IMR-90 (cell line): ENCODE measurements around the gene MGAT1. TPM values are rescaled to one million over a fixed set of nuclear protein-coding genes. Genes with fewer than 3 reads are reported as not detected.

ENCODE experiments used
- ATAC-seq: fragments of 200-7000 bp; cut with Tn5 transposase; 2 replicates; pipeline ENCODE4 v1.9.1; 2020; ENCODE audit warnings: low read depth, mild to moderate bottlenecking, moderate library complexity
- BruUV-seq: library from RNA; stranded (reverse); fragments of 400-500 nt; replicated peaks from 2 replicates; lab custom pipeline; 2021; lab: Mats Ljungman, UMichigan
- CTCF ChIA-PET: fragments of 300-600 bp; formaldehyde crosslinking; extraction: SDS; loops from one replicate; lab custom pipeline; 2021; ENCODE audit warnings: antibody characterized with exemption; lab: Yijun Ruan, JAX
- POLR2A ChIA-PET: fragments of 300-600 bp; sonication (Branson Sonifier 250); formaldehyde crosslinking; loops from one replicate; lab custom pipeline; 2022; ENCODE audit warnings: antibody characterized with exemption; ENCODE audit not compliant: unreplicated experiment; lab: Charles Lee
- DNase-seq: peaks from one replicate; pipeline ENCODE4 v3.0.0; 2013
- H2AFZ ChIP-seq: replicated peaks from 2 replicates; pipeline ENCODE3; 2013; ENCODE audit warnings: low read length, mild to moderate bottlenecking; ENCODE audit not compliant: poor library complexity
- H2AK5ac ChIP-seq: 2 replicates; pipeline ENCODE4 v1.6.1; 2013; ENCODE audit warnings: low read depth, low read length, inconsistent platforms
- H2AK9ac ChIP-seq: replicated peaks from 2 replicates; pipeline ENCODE3; 2013; ENCODE audit warnings: mild to moderate bottlenecking, low read depth, low read length, moderate library complexity; ENCODE audit not compliant: poor library complexity
- H2BK120ac ChIP-seq: 2 replicates; pipeline ENCODE4 v1.6.1; 2013; ENCODE audit warnings: low read depth, low read length, inconsistent platforms
- H2BK15ac ChIP-seq: 3 replicates; pipeline ENCODE4 v1.6.1; 2013; ENCODE audit warnings: low read depth, low read length, inconsistent platforms
- H2BK20ac ChIP-seq: 2 replicates; pipeline ENCODE4 v1.6.1; 2013; ENCODE audit warnings: low read depth, mild to moderate bottlenecking, inconsistent platforms, low read length, moderate library complexity
- H2BK5ac ChIP-seq: 2 replicates; pipeline ENCODE4 v1.6.1; 2013; ENCODE audit warnings: mild to moderate bottlenecking, low read depth, low read length, inconsistent platforms; ENCODE audit not compliant: poor library complexity, severe bottlenecking
- H3K14ac ChIP-seq: replicated peaks from 2 replicates; pipeline ENCODE4 v1.6.1; 2013; ENCODE audit warnings: low read depth, low read length, inconsistent platforms
- H3K18ac ChIP-seq: 2 replicates; pipeline ENCODE4 v1.6.1; 2013; ENCODE audit warnings: low read depth, low read length, control low read depth
- H3K23ac ChIP-seq: 2 replicates; pipeline ENCODE4 v1.6.1; 2013; ENCODE audit warnings: low read depth, low read length, inconsistent platforms
- H3K27ac ChIP-seq: 2 replicates; pipeline ENCODE4 v1.5.1; 2013; ENCODE audit warnings: mild to moderate bottlenecking, control low read depth, low read length; ENCODE audit not compliant: insufficient read depth
- H3K27me3 ChIP-seq: 2 replicates; pipeline ENCODE4 v1.6.1; 2013; ENCODE audit warnings: low read length; ENCODE audit not compliant: control insufficient read depth, insufficient read depth
- H3K36me3 ChIP-seq: 2 replicates; pipeline ENCODE4 v1.6.1; 2013; ENCODE audit warnings: low read length, mixed read lengths; ENCODE audit not compliant: control insufficient read depth, insufficient read depth
- H3K4ac ChIP-seq: 2 replicates; pipeline ENCODE4 v1.6.1; 2013; ENCODE audit warnings: low read depth, low read length, inconsistent platforms
- H3K4me1 ChIP-seq: 2 replicates; pipeline ENCODE4 v1.6.1; 2013; ENCODE audit warnings: low read length, mixed read lengths; ENCODE audit not compliant: control insufficient read depth, insufficient read depth
- H3K4me2 ChIP-seq: 2 replicates; pipeline ENCODE4 v1.6.1; 2013; ENCODE audit warnings: low read depth, mild to moderate bottlenecking, control low read depth, low read length, moderate library complexity
- H3K4me3 ChIP-seq: 2 replicates; pipeline ENCODE4 v1.5.1; 2013; ENCODE audit warnings: low read depth, mild to moderate bottlenecking, control low read depth, low read length, moderate library complexity; ENCODE audit not compliant: insufficient read depth
- H3K56ac ChIP-seq: 2 replicates; pipeline ENCODE4 v1.6.1; 2013; ENCODE audit warnings: low read length, inconsistent platforms; ENCODE audit not compliant: insufficient read depth; ENCODE audit errors: extremely low read depth
- H3K79me1 ChIP-seq, 2 experiments: 2 replicates each; pipeline ENCODE4 v1.6.1; 2013; ENCODE audit warnings: low read length in 2 of 2, inconsistent platforms in 1 of 2, low read depth in 1 of 2
- H3K9ac ChIP-seq: 2 replicates; pipeline ENCODE4 v1.6.1; 2013; ENCODE audit warnings: low read depth, low read length, control low read depth
- H3K9me1 ChIP-seq: 2 replicates; pipeline ENCODE4 v1.6.1; 2013; ENCODE audit warnings: low read length, inconsistent platforms; ENCODE audit not compliant: insufficient read depth
- H3K9me3 ChIP-seq: 2 replicates; pipeline ENCODE4 v1.6.1; 2013; ENCODE audit warnings: low read length; ENCODE audit not compliant: control insufficient read depth, insufficient read depth
- H4K20me1 ChIP-seq: 2 replicates; pipeline ENCODE4 v1.6.1; 2013; ENCODE audit warnings: low read length, inconsistent platforms; ENCODE audit not compliant: insufficient read depth
- H4K5ac ChIP-seq: 2 replicates; pipeline ENCODE4 v1.6.1; 2013; ENCODE audit warnings: mild to moderate bottlenecking, low read depth, low read length, control low read depth
- H4K8ac ChIP-seq, 2 experiments: 2 replicates each; pipeline ENCODE4 v1.6.1; 2013; ENCODE audit warnings: low read depth in 2 of 2, low read length in 2 of 2, control low read depth in 1 of 2, inconsistent platforms in 1 of 2
- H4K91ac ChIP-seq: 2 replicates; pipeline ENCODE4 v1.6.1; 2013; ENCODE audit warnings: low read depth, low read length, inconsistent platforms; ENCODE audit not compliant: insufficient read depth
- BHLHE40 ChIP-seq: fragments of 150-350 bp; IDR thresholded peaks from 2 replicates; pipeline ENCODE4 v1.6.1; 2016; ENCODE audit warnings: mild to moderate bottlenecking, low read depth, low read length
- CEBPB ChIP-seq: IDR thresholded peaks from 2 replicates; pipeline ENCODE4 v1.6.1; 2012; ENCODE audit warnings: low read depth, low read length, improper control_type of control experiment
- CHD1 ChIP-seq: IDR thresholded peaks from 2 replicates; pipeline ENCODE4 v1.6.1; 2012; ENCODE audit warnings: low read depth, low read length, improper control_type of control experiment
- ELK1 ChIP-seq: fragments of 150-350 bp; IDR thresholded peaks from 2 replicates; pipeline ENCODE4 v1.6.1; 2016; ENCODE audit warnings: low read depth, mild to moderate bottlenecking, low read length, moderate library complexity, borderline replicate concordance
- FOS ChIP-seq: fragments of 150-350 bp; IDR thresholded peaks from 2 replicates; pipeline ENCODE4 v1.6.1; 2016; ENCODE audit warnings: low read depth, low read length
- MAFK ChIP-seq: IDR thresholded peaks from 2 replicates; pipeline ENCODE4 v1.6.1; 2012; ENCODE audit warnings: low read depth, low read length, improper control_type of control experiment
- MAZ ChIP-seq: IDR thresholded peaks from 2 replicates; pipeline ENCODE4 v1.6.1; 2012; ENCODE audit warnings: low read depth, mild to moderate bottlenecking, low read length, improper control_type of control experiment, moderate library complexity, borderline replicate concordance
- MXI1 ChIP-seq: IDR thresholded peaks from 2 replicates; pipeline ENCODE4 v1.6.1; 2012; ENCODE audit warnings: low read depth, mild to moderate bottlenecking, low read length, moderate library complexity, borderline replicate concordance
- NFE2L2 ChIP-seq: fragments of 150-350 bp; IDR thresholded peaks from 2 replicates; pipeline ENCODE4 v1.6.1; 2016; ENCODE audit warnings: low read depth, mild to moderate bottlenecking, low read length
- POLR2A ChIP-seq: IDR thresholded peaks from 2 replicates; pipeline ENCODE4 v1.6.1; 2012; ENCODE audit warnings: mild to moderate bottlenecking, low read depth, low read length
- RAD21 ChIP-seq: IDR thresholded peaks from 2 replicates; pipeline ENCODE4 v1.6.1; 2012; ENCODE audit warnings: low read length, improper control_type of control experiment
- RCOR1 ChIP-seq: IDR thresholded peaks from 2 replicates; pipeline ENCODE4 v1.6.1; 2012; ENCODE audit warnings: mild to moderate bottlenecking, low read length, improper control_type of control experiment; ENCODE audit not compliant: insufficient replicate concordance
- RFX5 ChIP-seq: IDR thresholded peaks from 2 replicates; pipeline ENCODE4 v1.8.0; 2012; ENCODE audit warnings: low read depth, mild to moderate bottlenecking, low read length, moderate library complexity
- SMC3 ChIP-seq: fragments of 150-350 bp; IDR thresholded peaks from 2 replicates; pipeline ENCODE4 v1.6.1; 2016; ENCODE audit warnings: low read depth, mild to moderate bottlenecking, antibody characterized with exemption, low read length, moderate library complexity
- USF2 ChIP-seq: fragments of 150-350 bp; IDR thresholded peaks from 2 replicates; pipeline ENCODE4 v1.6.1; 2017; ENCODE audit warnings: mild to moderate bottlenecking, antibody characterized with exemption, low read length, low read depth
- dilution Hi-C: fragments of 300-500 bp; cut with HindIII; formaldehyde crosslinking; loops from one replicate; pipeline ENCODE4 v1.14.3; 2018; ENCODE audit warnings: low sequenced_read_pairs; ENCODE audit not compliant: unreplicated experiment
- in situ Hi-C: fragments of 300-500 bp; cut with MboI; formaldehyde crosslinking; loops from 3 replicates; pipeline ENCODE4 v1.14.3; 2019; ENCODE audit warnings: low sequenced_read_pairs, inconsistent platforms, mixed read lengths
- intact Hi-C: fragments of 100-400 bp; cut with micrococcal nuclease; formaldehyde crosslinking; loops from 2 replicates; pipeline ENCODE4 v1.10.0; 2022
- polyA plus RNA-seq, 3 experiments: library from polyadenylated mRNA; depleted of rRNA; stranded (reverse); fragments of >200 nt; gene quantifications; 2 replicates each; pipeline ENCODE4 v1.2.3, GENCODE V29; 2012; ENCODE audit warnings: low replicate concordance in 1 of 3
- total RNA-seq: library from RNA; depleted of rRNA; stranded (reverse); fragments of >200 nt; gene quantifications from 2 replicates; pipeline ENCODE4 v1.2.3, GENCODE V29; 2012
- TF ChIP-seq, protein P1 (sequence below): conservative IDR thresholded peaks from 2 replicates; pipeline ENCODE4 v1.5.1; 2012; ENCODE audit warnings: mild to moderate bottlenecking, low read depth, low read length, improper control_type of control experiment

The MGAT1 gene
- total and polyA plus RNA-seq, 2 of the 4 experiments (the other 2 are of a cell fraction), result 56.3 to 141 TPM

DNA sequence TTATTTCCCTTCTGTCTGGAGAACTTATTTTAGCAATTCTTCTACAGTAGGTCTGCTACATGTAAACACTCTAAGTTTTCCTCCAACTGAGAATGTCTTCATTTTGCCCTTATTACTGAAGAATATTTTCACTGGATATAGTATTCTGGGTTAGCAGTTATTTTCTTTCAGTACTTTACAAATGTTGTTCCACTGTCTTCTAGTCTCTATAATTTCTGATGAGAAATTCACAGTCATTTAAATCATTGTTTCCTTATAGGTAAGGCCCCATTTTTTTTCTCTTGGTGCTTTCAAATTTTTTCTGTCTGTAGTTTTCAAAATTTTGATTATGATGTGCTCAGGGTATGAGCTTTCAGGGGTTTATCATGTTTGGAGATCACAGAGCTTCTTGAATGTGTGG, 30.8 kb downstream of the MGAT1 start:
- H3K36me3 ChIP-seq, result no peaks in the 10 kb centered on the region
- no peak overlapping the region for H4K91ac ChIP-seq
- dilution Hi-C loops, result no loop called here
- no peak overlapping the region for H2BK120ac ChIP-seq
- H3K4me3 ChIP-seq, result no peak overlapping the region
- TF ChIP-seq, protein P1, sequence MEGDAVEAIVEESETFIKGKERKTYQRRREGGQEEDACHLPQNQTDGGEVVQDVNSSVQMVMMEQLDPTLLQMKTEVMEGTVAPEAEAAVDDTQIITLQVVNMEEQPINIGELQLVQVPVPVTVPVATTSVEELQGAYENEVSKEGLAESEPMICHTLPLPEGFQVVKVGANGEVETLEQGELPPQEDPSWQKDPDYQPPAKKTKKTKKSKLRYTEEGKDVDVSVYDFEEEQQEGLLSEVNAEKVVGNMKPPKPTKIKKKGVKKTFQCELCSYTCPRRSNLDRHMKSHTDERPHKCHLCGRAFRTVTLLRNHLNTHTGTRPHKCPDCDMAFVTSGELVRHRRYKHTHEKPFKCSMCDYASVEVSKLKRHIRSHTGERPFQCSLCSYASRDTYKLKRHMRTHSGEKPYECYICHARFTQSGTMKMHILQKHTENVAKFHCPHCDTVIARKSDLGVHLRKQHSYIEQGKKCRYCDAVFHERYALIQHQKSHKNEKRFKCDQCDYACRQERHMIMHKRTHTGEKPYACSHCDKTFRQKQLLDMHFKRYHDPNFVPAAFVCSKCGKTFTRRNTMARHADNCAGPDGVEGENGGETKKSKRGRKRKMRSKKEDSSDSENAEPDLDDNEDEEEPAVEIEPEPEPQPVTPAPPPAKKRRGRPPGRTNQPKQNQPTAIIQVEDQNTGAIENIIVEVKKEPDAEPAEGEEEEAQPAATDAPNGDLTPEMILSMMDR, result no peak
- TF ChIP-seq ELK1 (no peak), MXI1 (no peak), NFE2L2 (no peak), MAZ (no peak), USF2 (no peak), RAD21 (no peak), SMC3 (no peak), POLR2A (no peak), MAFK (no peak), BHLHE40 (no peak), RCOR1 (no peak), CHD1 (no peak), FOS (no peak), RFX5 (no peak), CEBPB (no peak)
- no peak overlapping the region for H3K27ac ChIP-seq
- no TSS peak for BruUV-seq
- no peak overlapping the region for H3K18ac ChIP-seq
- no peak overlapping the region for H3K56ac ChIP-seq
- no peak overlapping the region for H2BK5ac ChIP-seq
- no peak overlapping the region for H3K4me2 ChIP-seq
- no peak overlapping the region for H4K5ac ChIP-seq
- H2BK20ac ChIP-seq, result no peak overlapping the region
- no peaks in the 10 kb centered on the region for H4K20me1 ChIP-seq
- no peak overlapping the region for H2AFZ ChIP-seq
- no peak for DNase-seq
- intact Hi-C loops, result no loop called here
- ChIA-PET CTCF (no interaction called here), POLR2A (no interaction called here)
- no peak overlapping the region for H3K14ac ChIP-seq
- H3K27me3 ChIP-seq, result no peaks in the 10 kb centered on the region
- no peaks in the 10 kb centered on the region for H3K4me1 ChIP-seq
- H3K9me3 ChIP-seq, result no peaks in the 10 kb centered on the region
- no peak overlapping the region for H3K4ac ChIP-seq
- no peaks in the 10 kb centered on the region for H3K79me1 ChIP-seq
- no peaks in the 10 kb centered on the region for H3K9me1 ChIP-seq
- no peak for ATAC-seq
- H2AK5ac ChIP-seq, result no peak overlapping the region
- H3K23ac ChIP-seq, result no peak overlapping the region
- in situ Hi-C loops, result no loop called here
- no peak overlapping the region for H3K9ac ChIP-seq
- H2AK9ac ChIP-seq, result no peak overlapping the region
- no peak overlapping the region for H4K8ac ChIP-seq
- H2BK15ac ChIP-seq, result no peak overlapping the region
